Neural cell (in vitro differentiated cells): ENCODE results near the gene PHF23.

ENCODE experiments used
- EZH2 ChIP-seq: fragments of 200-600, 300-800 bp; shearing (Covaris generic), sonication (generic); IDR thresholded peaks from 2 replicates; pipeline ENCODE4 v1.6.1; 2014; ENCODE audit warnings: antibody characterized with exemption, low read length, borderline replicate concordance, mild to moderate bottlenecking; ENCODE audit not compliant: insufficient read depth, poor library complexity, severe bottlenecking
- RAD21 ChIP-seq: fragments of 450-650 bp; conservative IDR thresholded peaks from 2 replicates; pipeline ENCODE4 v1.6.1; 2014; ENCODE audit warnings: antibody characterized with exemption, mild to moderate bottlenecking, moderate library complexity
- SMC3 ChIP-seq: fragments of 450-650 bp; conservative IDR thresholded peaks from 2 replicates; pipeline ENCODE4 v1.6.1; 2014; ENCODE audit warnings: antibody characterized with exemption, mild to moderate bottlenecking, moderate library complexity; ENCODE audit not compliant: poor library complexity
- TF ChIP-seq, protein P1 (sequence below): fragments of 450-650 bp; IDR thresholded peaks from 2 replicates; pipeline ENCODE4 v1.5.1; 2014; ENCODE audit warnings: antibody characterized with exemption, mild to moderate bottlenecking, moderate library complexity; ENCODE audit not compliant: poor library complexity, severe bottlenecking
- TF ChIP-seq, protein P2 (sequence below): IDR thresholded peaks from 2 replicates; pipeline ENCODE4 v1.6.1; 2012; ENCODE audit warnings: borderline replicate concordance

DNA sequence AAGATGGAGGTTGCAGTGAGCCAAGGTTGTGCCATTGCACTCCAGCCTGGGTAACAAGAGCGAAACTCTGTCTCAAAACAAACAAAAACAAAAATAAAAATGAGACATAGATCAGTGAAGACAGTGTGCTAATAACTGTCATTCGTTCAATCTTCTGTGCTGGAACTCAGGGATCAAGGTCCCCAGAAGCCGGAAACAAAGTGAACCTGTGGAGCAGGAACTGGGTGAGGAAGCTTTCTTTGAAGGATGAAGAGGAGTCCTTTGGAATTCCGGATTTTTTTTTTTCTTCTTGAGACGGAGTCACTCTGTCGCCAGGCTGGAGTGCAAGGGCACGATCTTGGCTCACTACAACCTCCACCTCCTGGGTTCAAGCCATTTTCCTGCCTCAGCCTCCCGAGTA lies 40.2 kb upstream of the PHF23 start:
- TF ChIP-seq, protein P1, sequence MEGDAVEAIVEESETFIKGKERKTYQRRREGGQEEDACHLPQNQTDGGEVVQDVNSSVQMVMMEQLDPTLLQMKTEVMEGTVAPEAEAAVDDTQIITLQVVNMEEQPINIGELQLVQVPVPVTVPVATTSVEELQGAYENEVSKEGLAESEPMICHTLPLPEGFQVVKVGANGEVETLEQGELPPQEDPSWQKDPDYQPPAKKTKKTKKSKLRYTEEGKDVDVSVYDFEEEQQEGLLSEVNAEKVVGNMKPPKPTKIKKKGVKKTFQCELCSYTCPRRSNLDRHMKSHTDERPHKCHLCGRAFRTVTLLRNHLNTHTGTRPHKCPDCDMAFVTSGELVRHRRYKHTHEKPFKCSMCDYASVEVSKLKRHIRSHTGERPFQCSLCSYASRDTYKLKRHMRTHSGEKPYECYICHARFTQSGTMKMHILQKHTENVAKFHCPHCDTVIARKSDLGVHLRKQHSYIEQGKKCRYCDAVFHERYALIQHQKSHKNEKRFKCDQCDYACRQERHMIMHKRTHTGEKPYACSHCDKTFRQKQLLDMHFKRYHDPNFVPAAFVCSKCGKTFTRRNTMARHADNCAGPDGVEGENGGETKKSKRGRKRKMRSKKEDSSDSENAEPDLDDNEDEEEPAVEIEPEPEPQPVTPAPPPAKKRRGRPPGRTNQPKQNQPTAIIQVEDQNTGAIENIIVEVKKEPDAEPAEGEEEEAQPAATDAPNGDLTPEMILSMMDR, result no peak
- TF ChIP-seq SMC3 (no peak), RAD21 (no peak), EZH2 (no peak)
- TF ChIP-seq, protein P2, sequence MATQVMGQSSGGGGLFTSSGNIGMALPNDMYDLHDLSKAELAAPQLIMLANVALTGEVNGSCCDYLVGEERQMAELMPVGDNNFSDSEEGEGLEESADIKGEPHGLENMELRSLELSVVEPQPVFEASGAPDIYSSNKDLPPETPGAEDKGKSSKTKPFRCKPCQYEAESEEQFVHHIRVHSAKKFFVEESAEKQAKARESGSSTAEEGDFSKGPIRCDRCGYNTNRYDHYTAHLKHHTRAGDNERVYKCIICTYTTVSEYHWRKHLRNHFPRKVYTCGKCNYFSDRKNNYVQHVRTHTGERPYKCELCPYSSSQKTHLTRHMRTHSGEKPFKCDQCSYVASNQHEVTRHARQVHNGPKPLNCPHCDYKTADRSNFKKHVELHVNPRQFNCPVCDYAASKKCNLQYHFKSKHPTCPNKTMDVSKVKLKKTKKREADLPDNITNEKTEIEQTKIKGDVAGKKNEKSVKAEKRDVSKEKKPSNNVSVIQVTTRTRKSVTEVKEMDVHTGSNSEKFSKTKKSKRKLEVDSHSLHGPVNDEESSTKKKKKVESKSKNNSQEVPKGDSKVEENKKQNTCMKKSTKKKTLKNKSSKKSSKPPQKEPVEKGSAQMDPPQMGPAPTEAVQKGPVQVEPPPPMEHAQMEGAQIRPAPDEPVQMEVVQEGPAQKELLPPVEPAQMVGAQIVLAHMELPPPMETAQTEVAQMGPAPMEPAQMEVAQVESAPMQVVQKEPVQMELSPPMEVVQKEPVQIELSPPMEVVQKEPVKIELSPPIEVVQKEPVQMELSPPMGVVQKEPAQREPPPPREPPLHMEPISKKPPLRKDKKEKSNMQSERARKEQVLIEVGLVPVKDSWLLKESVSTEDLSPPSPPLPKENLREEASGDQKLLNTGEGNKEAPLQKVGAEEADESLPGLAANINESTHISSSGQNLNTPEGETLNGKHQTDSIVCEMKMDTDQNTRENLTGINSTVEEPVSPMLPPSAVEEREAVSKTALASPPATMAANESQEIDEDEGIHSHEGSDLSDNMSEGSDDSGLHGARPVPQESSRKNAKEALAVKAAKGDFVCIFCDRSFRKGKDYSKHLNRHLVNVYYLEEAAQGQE, result no peak
